ENCODE data around the gene DDX25. TPM values are rescaled to one million over a fixed set of nuclear protein-coding genes. Genes with fewer than 3 reads are reported as not detected.

Gene DDX25
- total RNA-seq, 1 donor from 2014 or later, result not detected

DNA sequence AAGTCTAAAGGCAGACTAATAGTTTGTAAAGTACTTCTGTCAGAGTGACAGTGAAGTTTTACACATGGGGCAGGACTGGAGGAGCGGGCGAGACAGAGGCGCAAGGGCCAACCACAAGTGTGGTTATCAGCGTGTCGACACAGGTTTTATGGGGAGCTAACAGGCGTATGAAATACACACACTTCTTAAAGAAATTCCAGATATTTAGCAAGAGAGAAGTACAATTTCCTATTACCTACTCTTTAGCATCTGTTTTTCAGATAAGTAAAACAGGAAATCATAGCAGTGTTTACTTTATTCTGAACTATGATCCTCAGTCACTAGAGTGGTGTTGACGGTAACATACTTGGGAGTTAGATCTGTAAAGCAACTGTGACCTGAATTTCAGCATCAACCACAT, 64.0 kb downstream of the DDX25 start:
- DNase-seq (ENCODE audit: low spot score), result no peak

DNA sequence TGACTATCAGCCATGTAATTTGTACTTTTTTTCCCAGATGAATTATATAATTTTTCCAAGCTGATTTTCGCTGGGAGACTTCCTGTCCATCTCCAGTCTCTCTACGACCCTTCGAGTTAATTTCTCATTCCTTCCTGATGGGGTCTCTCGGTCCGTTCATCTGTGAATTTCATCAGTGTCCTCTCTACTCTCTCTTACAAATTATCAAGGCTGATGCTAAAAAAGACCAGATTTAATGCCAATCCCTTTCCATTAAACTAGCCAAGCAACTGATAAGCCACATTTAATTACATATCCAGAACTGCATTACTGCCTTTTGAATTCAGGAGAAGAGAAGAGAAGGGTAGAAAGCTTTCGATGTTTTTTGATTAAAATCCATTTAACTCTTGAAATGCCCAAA, 67.3 kb downstream of the DDX25 start:
- no peak for DNase-seq (ENCODE audit: low spot score)

DNA sequence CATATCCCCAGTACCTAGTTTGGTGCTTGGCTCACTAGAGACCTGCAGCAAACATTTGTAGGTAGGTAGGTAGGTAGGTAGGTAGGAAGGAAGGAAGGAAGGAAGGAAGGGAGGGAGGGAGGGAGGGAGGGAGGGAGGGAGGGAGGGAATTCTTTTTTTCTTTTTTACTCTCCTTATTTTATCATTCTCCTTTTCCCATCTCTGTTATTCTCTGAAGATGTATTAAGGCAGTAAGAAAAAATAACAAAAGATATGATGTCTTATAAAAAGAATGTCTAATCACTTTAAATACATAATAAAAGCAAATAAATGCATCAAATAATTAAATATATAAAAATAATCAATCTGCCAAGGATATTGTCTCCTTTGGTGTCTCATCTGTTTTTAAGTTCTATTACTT, 70.0 kb downstream of the DDX25 start:
- no peak for DNase-seq (ENCODE audit: low spot score)

DNA sequence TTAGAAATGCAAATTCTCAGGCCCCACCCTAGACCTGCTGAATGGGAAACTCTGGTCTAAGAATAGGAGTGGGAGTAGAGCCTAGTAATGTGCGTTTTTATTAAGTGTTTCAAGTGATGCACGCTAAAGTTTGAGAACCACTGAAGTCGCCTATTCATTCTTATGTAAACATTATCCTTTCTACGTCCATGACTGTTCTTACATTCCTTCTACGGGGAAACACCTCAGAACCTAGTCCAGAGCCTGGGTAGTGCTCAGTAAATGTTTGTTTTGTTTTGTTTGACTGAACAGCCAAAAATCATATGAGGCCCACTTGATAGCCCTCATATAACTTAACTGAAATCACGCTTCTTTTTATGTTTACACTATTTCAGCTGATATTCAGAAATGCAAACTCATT, 71.3 kb downstream of the DDX25 start:
- no peak for DNase-seq (ENCODE audit: low spot score)

DNA sequence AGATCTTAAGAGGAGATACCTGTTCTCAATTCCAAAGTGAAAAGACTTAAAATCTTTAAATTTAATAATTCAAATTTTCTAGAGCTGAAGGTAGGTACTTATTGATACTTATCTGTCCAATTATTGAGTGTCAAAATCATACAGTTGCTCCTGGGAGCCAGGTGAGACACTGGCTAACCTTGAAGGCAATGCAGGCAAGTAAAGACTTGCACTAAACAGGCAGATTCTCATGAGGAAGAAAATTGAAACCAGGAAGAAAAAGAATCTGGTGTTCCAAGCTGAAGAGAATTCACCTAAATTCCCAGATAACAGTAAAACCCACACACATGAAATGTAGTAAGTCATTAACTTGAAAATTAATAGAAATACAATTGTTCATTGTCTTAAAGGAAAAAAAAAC, 71.8 kb downstream of the DDX25 start:
- DNase-seq (ENCODE audit: low spot score), result no peak

DNA sequence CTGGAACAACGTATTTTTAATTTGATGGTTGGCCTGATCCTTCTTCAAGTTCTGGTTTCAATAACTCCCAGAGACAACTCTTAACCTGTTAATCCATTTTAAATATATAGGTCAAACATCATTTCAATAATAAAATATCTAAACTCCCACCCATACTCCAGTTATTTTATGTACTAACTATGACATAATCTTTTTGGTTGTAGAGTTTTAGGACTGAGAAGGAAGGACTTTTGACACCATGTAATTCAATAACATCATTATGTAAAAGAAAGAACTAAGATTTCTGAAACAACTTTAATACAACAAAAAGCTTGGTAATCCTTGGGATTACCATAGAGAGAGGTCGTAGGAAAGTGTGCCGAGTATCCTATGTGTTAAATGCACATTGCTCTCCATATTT, 73.0 kb downstream of the DDX25 start:
- DNase-seq (ENCODE audit: low spot score), result no peak

DNA sequence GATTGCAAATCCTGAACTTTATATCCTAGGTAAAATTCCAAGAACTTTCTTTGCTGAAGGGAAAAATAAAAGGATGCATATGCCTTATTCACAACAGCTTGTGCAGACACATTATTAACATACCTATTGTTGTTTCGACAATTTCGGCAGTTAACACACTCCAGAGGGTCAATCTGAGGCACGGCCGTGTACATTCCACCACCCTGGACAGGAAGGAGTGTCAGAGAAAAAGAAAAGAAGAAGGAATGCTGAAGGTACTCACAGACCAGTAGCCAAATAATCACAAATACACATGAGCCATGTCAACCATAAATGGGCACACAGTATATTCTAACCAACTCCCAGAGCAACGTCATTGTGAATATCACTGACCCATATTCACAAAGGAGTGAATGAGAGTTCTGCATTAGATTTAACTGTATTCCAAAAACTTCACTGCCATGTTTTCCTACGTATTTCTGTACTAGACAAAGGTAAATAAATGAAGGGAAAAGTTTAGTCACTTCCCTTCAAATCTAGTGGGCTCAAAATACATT, 73.9 kb downstream of the DDX25 start:
- DNase-seq (ENCODE audit: low spot score), result no peak

Other genes starting within 250 kb of the DDX25 start
- gene ACRV1, start 223.7 kb upstream of the DDX25 start, total RNA-seq, result not detected
- gene PATE1, start 158.2 kb upstream of the DDX25 start, total RNA-seq, result not detected
- gene PATE2, start 125.7 kb upstream of the DDX25 start, total RNA-seq, result not detected
- not detected for gene PATE3, start 116.4 kb upstream of the DDX25 start, total RNA-seq
- gene PATE4, start 71.2 kb upstream of the DDX25 start, total RNA-seq, result not detected
- 3.7 TPM for gene HYLS1, start 16.8 kb upstream of the DDX25 start, total RNA-seq
- gene PUS3, start 1.3 kb upstream of the DDX25 start, total RNA-seq, result 12.1 TPM
- gene VSIG10L2, start 41.5 kb downstream of the DDX25 start, total RNA-seq, result not detected
- 12.0 TPM for gene CDON, start 158.4 kb downstream of the DDX25 start, total RNA-seq

All from mesenteric fat pad (tissue), 1 donor.